ENCODE measurements around the gene MYRFL. TPM values are rescaled to one million over a fixed set of nuclear protein-coding genes. Genes with fewer than 3 reads are reported as not detected.
A peak's percentile ranks its signal among the peaks of the same experiment; 100 is the strongest.

Gene MYRFL
- total RNA-seq, 1 experiment from 2014 or later = 1.3 TPM

- no peak for TF ChIP-seq HMGXB4 (CRISPR knock-in tag; IDR thresholded peaks at IDR 0.05)
These were observed 72.7 kb downstream of the MYRFL start (continued) for GRCh38 chr12:69897744-69898143.

GRCh38 chr12:69898236-69898635 lies 73.2 kb downstream of the MYRFL start:
- peaks cover 69% of the 10 kb centered on the region for H3K4me1 Mint-ChIP-seq
- POLR2A ChIA-PET = interaction anchor here (0.6 to 0.9 kb wide), 2 partner anchors 47 to 683 kb away, joined by 3 read pairs; no protein-coding TSS in a partner anchor
- DNase-seq (ENCODE audit: low spot score) = no peak
- no peak overlapping the region for H3K4me3 Mint-ChIP-seq
- CTCF ChIA-PET = interaction anchor here (1.4 kb wide), 1 partner anchor 119 kb away, joined by 3 read pairs; no protein-coding TSS in a partner anchor
- no peak for TF ChIP-seq MLX (CRISPR knock-in tag; IDR thresholded peaks at IDR 0.05)
- TF ChIP-seq NFYB (CRISPR knock-in tag; conservative IDR thresholded peaks at IDR 0.05; ENCODE audit: low read depth) = no peak
- TF ChIP-seq FOXK1 (CRISPR knock-in tag; IDR thresholded peaks at IDR 0.05) = no peak
- TF ChIP-seq ZNF671 (CRISPR knock-in tag; IDR thresholded peaks at IDR 0.05) = no peak
- no peak for TF ChIP-seq MXD4 (CRISPR knock-in tag; IDR thresholded peaks at IDR 0.05; ENCODE audit: borderline replicate concordance)
- TF ChIP-seq RELA (CRISPR knock-in tag; IDR thresholded peaks at IDR 0.05; ENCODE audit: borderline replicate concordance) = no peak
- no peak for TF ChIP-seq NFATC4 (CRISPR knock-in tag; IDR thresholded peaks at IDR 0.05)
- TF ChIP-seq FOXP1 (CRISPR knock-in tag; IDR thresholded peaks at IDR 0.05; ENCODE audit: borderline replicate concordance) = no peak
- TF ChIP-seq NFE2L1 (CRISPR knock-in tag; IDR thresholded peaks at IDR 0.05) = no peak
- TF ChIP-seq ZNF396 (CRISPR knock-in tag; IDR thresholded peaks at IDR 0.05; ENCODE audit: borderline replicate concordance) = no peak
- no peak for TF ChIP-seq GRHL2 (CRISPR knock-in tag; IDR thresholded peaks at IDR 0.05; ENCODE audit: insufficient replicate concordance, severe bottlenecking)
- TF ChIP-seq ETV6 (CRISPR knock-in tag; IDR thresholded peaks at IDR 0.05) = no peak
- TF ChIP-seq KAT7 (CRISPR knock-in tag; IDR thresholded peaks at IDR 0.05; ENCODE audit: borderline replicate concordance) = no peak
- TF ChIP-seq ZNF281 (CRISPR knock-in tag; IDR thresholded peaks at IDR 0.05) = no peak
- no peak for TF ChIP-seq TEAD4 (CRISPR knock-in tag; IDR thresholded peaks at IDR 0.05)
- no peak for TF ChIP-seq ZNF423 (CRISPR knock-in tag; IDR thresholded peaks at IDR 0.05)
- no peak for TF ChIP-seq RORB (CRISPR knock-in tag; IDR thresholded peaks at IDR 0.05)
- no peak for TF ChIP-seq TP53 (CRISPR knock-in tag; IDR thresholded peaks at IDR 0.05)
- TF ChIP-seq MAX (CRISPR knock-in tag; IDR thresholded peaks at IDR 0.05) = no peak
- no peaks in the 10 kb centered on the region for H3K36me3 Mint-ChIP-seq
- no peak for ATAC-seq
- H3K27me3 Mint-ChIP-seq (ENCODE audit: low read depth) = no peaks in the 10 kb centered on the region
- peak overlapping the region; percentile 32; the same call in 1 of the 2 replicates for H3K27ac Mint-ChIP-seq
- H3K9me3 Mint-ChIP-seq = no peaks in the 10 kb centered on the region

GRCh38 chr12:69900720-69901131 lies 75.7 kb downstream of the MYRFL start:
- Mint-ChIP-seq H3K27ac (no peak overlapping the region), H3K4me1 (peaks cover 50% of the 10 kb centered on the region)
- POLR2A ChIA-PET = no interaction called here

More at GRCh38 chr12:69900720-69901131, 75.7 kb downstream of the MYRFL start:
- Mint-ChIP-seq H3K9me3 (no peaks in the 10 kb centered on the region), H3K4me3 (no peak overlapping the region), H3K27me3 (ENCODE audit: low read depth) (no peaks in the 10 kb centered on the region), H3K36me3 (peaks cover 2% of the 10 kb centered on the region; the same call in 1 of the 2 replicates)
- CTCF ChIA-PET = interaction anchor here (0.6 to 2.1 kb wide), 30 partner anchors 9 to 676 kb away, joined by 3 to 16 read pairs (median 4); partner anchors contain the start of gene KCNMB4
- ATAC-seq = peak; percentile 21
- TF ChIP-seq CTCF (IDR thresholded peaks at IDR 0.05) (peak; percentile 94), ARID4B (CRISPR knock-in tag; IDR thresholded peaks at IDR 0.05; ENCODE audit: borderline replicate concordance) (no peak), GABPB1 (CRISPR knock-in tag; IDR thresholded peaks at IDR 0.05) (peak; percentile 60; the same call in 1 of the 2 replicates), NFYB (CRISPR knock-in tag; conservative IDR thresholded peaks at IDR 0.05; ENCODE audit: low read depth) (no peak)
- DNase-seq (ENCODE audit: low spot score) = peak; percentile 75

Measured in WTC11 (cell line).